Esophagus mucosa (tissue), 1 donor: ENCODE measurements around the gene ASAP2. TPM values are rescaled to one million over a fixed set of nuclear protein-coding genes. Genes with fewer than 3 reads are reported as not detected.

ENCODE experiments used
- ATAC-seq: fragments of 200-7000 bp; cut with Tn5 transposase; one replicate; pipeline ENCODE4 v1.9.1; 2020
- total RNA-seq: library from RNA; stranded (reverse); gene quantifications from one replicate; pipeline ENCODE4 v1.2.4, GENCODE V29; 2023
- donor health status: DM: yes; HTN: yes; CAD: no.

Gene ASAP2
- total RNA-seq, 1 donor from 2014 or later = 6.4 TPM

- no peak for ATAC-seq
These were observed 203.5 kb downstream of the ASAP2 start for GRCh38 chr2:9410108-9410507.

GRCh38 chr2:9412781-9413180, 206.2 kb downstream of the ASAP2 start:
- no peak for ATAC-seq

- ATAC-seq = peak; percentile 13
These were observed 209.0 kb downstream of the ASAP2 start for GRCh38 chr2:9415516-9416169.

- peak; percentile 66 for ATAC-seq
These were observed 209.8 kb downstream of the ASAP2 start for GRCh38 chr2:9416267-9416961.

- no peak for ATAC-seq
These were observed 210.3 kb downstream of the ASAP2 start for GRCh38 chr2:9416962-9417316.

GRCh38 chr2:9417725-9418124, 211.1 kb downstream of the ASAP2 start:
- no peak for ATAC-seq

GRCh38 chr2:9418746-9419145, 212.1 kb downstream of the ASAP2 start:
- ATAC-seq = no peak

- no peak for ATAC-seq
These were observed 212.9 kb downstream of the ASAP2 start for GRCh38 chr2:9419541-9419940.

GRCh38 chr2:9420495-9420894, 213.9 kb downstream of the ASAP2 start:
- no peak for ATAC-seq

GRCh38 chr2:9422321-9423099, 215.9 kb downstream of the ASAP2 start:
- ATAC-seq = peak; percentile 40

- ATAC-seq = peak; percentile 96
These were observed 216.7 kb downstream of the ASAP2 start, which contains the start of the genes CPSF3 and ITGB1BP1 for GRCh38 chr2:9423100-9423921. TSS of gene CPSF3 (plus strand) at chr2:9423654. CDS start at chr2:9423774, 120 bp downstream. TSS of gene ITGB1BP1 (minus strand) at chr2:9423528. CDS start at chr2:9418697, 4,831 bp downstream.

- peak; percentile 19 for ATAC-seq
These were observed 217.3 kb downstream of the ASAP2 start for GRCh38 chr2:9423922-9424272.

- ATAC-seq = no peak
These were observed 218.0 kb downstream of the ASAP2 start for GRCh38 chr2:9424447-9425164.

GRCh38 chr2:9428965-9429577, 222.5 kb downstream of the ASAP2 start:
- ATAC-seq = no peak

- ATAC-seq = no peak
These were observed 224.0 kb downstream of the ASAP2 start for GRCh38 chr2:9430316-9431293.

- ATAC-seq = no peak
These were observed 227.9 kb downstream of the ASAP2 start for GRCh38 chr2:9434489-9434888.

GRCh38 chr2:9439536-9439935, 232.9 kb downstream of the ASAP2 start:
- ATAC-seq = no peak

GRCh38 chr2:9440058-9440727, 233.6 kb downstream of the ASAP2 start:
- no peak for ATAC-seq

GRCh38 chr2:9441556-9441955, 234.9 kb downstream of the ASAP2 start:
- ATAC-seq = no peak

- no peak for ATAC-seq
These were observed 236.9 kb downstream of the ASAP2 start for GRCh38 chr2:9443526-9443925.
